Spleen (tissue), 11 donors: ENCODE measurements around the gene ACSL5. TPM values are rescaled to one million over a fixed set of nuclear protein-coding genes. Genes with fewer than 3 reads are reported as not detected.
"Not testable (repeated sequence)": the region's sequence is repeated elsewhere in the genome, so short reads cannot be mapped to it uniquely, and the experiment has no call there.

Experiments
- DNase-seq: peaks from one replicate; pipeline ENCODE4 v3.0.0-alpha.2; 2020
- H3K27ac ChIP-seq, 8 donors: fragments of 200-600 bp; sonication (generic) in 7 of 8; 1 replicate in 4 of 8; 2 replicates in 4 of 8; pipeline versions ENCODE4 v1.5.0 to v1.8.0; 2016 to 2021; ENCODE audit warnings: inconsistent platforms in 4 of 8, mild to moderate bottlenecking in 4 of 8, moderate library complexity in 1 of 8
- H3K27me3 ChIP-seq, 7 donors: fragments of 200-600 bp; sonication (generic) in 6 of 7; replicated peaks in 1 of 7; 1 replicate in 4 of 7; 2 replicates in 3 of 7; pipeline versions ENCODE4 v1.5.0 to v1.8.0; 2016 to 2021; ENCODE audit warnings: inconsistent platforms in 3 of 7, mild to moderate bottlenecking in 1 of 7
- H3K36me3 ChIP-seq, 6 donors: fragments of 200-600 bp; sonication (generic) in 5 of 6; 1 replicate in 4 of 6; 2 replicates in 2 of 6; pipeline versions ENCODE4 v1.5.0 to v1.8.0; 2016 to 2021; ENCODE audit warnings: inconsistent platforms in 2 of 6
- H3K4me1 ChIP-seq, 6 donors: fragments of 200-600 bp; sonication (generic) in 5 of 6; 1 replicate in 3 of 6; 2 replicates in 3 of 6; pipeline versions ENCODE4 v1.5.0 to v1.8.0; 2016 to 2021; ENCODE audit warnings: inconsistent platforms in 3 of 6
- H3K4me3 ChIP-seq, 8 donors: fragments of 200-600 bp; sonication (generic) in 7 of 8; 1 replicate in 4 of 8; 2 replicates in 4 of 8; pipeline versions ENCODE4 v1.5.0 to v1.8.0; 2016 to 2021; ENCODE audit warnings: inconsistent platforms in 4 of 8, mild to moderate bottlenecking in 4 of 8, moderate library complexity in 2 of 8
- H3K9me3 ChIP-seq, 8 donors: fragments of 200-600 bp; sonication (generic) in 7 of 8; 1 replicate in 4 of 8; 2 replicates in 4 of 8; pipeline versions ENCODE4 v1.5.0 to v1.8.0; 2016 to 2021; ENCODE audit warnings: inconsistent platforms in 4 of 8
- POLR2A ChIP-seq, 3 donors: fragments of 450-650 bp; IDR thresholded peaks; one replicate each; pipeline ENCODE4 v1.5.1; 2017; ENCODE audit warnings: antibody characterized with exemption in 3 of 3, mild to moderate bottlenecking in 1 of 3
- POLR2AphosphoS5 ChIP-seq, 3 donors: sonication (generic); formaldehyde crosslinking; IDR thresholded peaks; one replicate each; pipeline ENCODE4 v1.5.1; 2017; ENCODE audit warnings: antibody characterized with exemption in 3 of 3
- WGBS, 5 donors: extraction: QIAGEN DNeasy Blood & Tissue Kit in 3 of 5; methylation state at CpG; one replicate each; pipeline versions ENCODE4 v1.1.5 to v1.1.7; 2013 to 2018; 5-methylcytosine and 5-hydroxymethylcytosine counted together
- intact Hi-C: fragments of 100-400 bp; cut with DNase I; formaldehyde crosslinking; loops from one replicate; pipeline ENCODE4 v1.15.0; 2023; ENCODE audit warnings: low total_unique reads
- polyA plus RNA-seq, 3 donors: library from polyadenylated mRNA; stranded (reverse); fragments of 200-250 nt; gene quantifications; one replicate each; pipeline ENCODE4 v1.2.1, GENCODE V29; 2013
- total RNA-seq, 7 donors: library from RNA; depleted of rRNA in 3 of 7; stranded (reverse); fragments of >200 nt in 3 of 7; fragmentation: NEBNext Ultra II Directional in 4 of 7; extraction: Animal tissue kit (Norgen Biotek cat#: 25700) in 4 of 7; gene quantifications; one replicate each; pipeline versions ENCODE4 v1.1.0 to v1.2.1, GENCODE V29; 2016 to 2021
- TF ChIP-seq, protein P1 (sequence below), 11 experiments: fragments of 200-600 bp in 7 of 11; fragments of 450-650 bp in 4 of 11; sonication (generic) in 4 of 11; IDR thresholded peaks in 8 of 11; conservative IDR thresholded peaks in 3 of 11; 1 replicate in 7 of 11; 2 replicates in 4 of 11; pipeline versions ENCODE4 v1.4.0 to v1.8.0; 2016 to 2021; ENCODE audit warnings: antibody characterized with exemption in 11 of 11, inconsistent platforms in 4 of 11, mild to moderate bottlenecking in 1 of 11
- donor health status: healthy with polysubstance abuse.
- donor health status: DM: no; HTN: no; CAD: no; lungs with moderate emphysema.
- donor health status: DM: no; HTN: no; CAD: no.
- donor health status: Bipolar disorder and iron deficiency.
- donor health status: healthy.
- donor health status: DM: no; HTN: no; CAD: no.
- donor health status: DM: yes; HTN: yes; CAD: no.

ACSL5 gene
- total and polyA plus RNA-seq, 10 donors = 18.6 to 49.4 (median 42.8) TPM

DNA sequence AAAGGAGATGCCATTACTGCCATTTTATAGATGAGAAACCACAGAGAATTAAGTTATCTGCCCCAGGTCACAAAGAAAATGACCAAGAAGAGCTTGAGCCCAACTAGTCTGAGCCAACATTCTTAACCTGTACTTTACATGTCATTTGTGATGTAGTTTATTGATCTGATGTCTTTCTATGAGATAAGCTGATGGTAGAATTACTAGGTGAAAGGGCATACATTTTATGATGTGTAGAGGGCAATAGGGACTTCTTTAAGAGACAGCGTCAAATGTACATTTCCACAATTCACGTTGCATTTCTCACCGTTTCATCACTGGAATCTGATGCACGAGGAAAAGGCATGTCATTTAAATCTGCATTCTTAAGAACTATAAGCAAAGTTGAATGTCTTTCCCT lies 11.3 kb downstream of the ACSL5 start:
- H3K4me3 ChIP-seq = no peak overlapping the region
- H3K27me3 ChIP-seq = no peaks in the 10 kb centered on the region
- H3K27ac ChIP-seq = no peak overlapping the region
- 87 to 95% (median 91%) methylated on average over 4 of the region's 4 CpGs for WGBS, 5 donors
- H3K9me3 ChIP-seq = no peaks in the 10 kb centered on the region
- no peak for DNase-seq
- intact Hi-C loops = no loop called here
- peaks cover 0 to 34% (median 9%) of the 10 kb centered on the region in 6 donors for H3K36me3 ChIP-seq
- no peak for TF ChIP-seq POLR2A (IDR thresholded peaks at IDR 0.05)
- TF ChIP-seq, protein P1, sequence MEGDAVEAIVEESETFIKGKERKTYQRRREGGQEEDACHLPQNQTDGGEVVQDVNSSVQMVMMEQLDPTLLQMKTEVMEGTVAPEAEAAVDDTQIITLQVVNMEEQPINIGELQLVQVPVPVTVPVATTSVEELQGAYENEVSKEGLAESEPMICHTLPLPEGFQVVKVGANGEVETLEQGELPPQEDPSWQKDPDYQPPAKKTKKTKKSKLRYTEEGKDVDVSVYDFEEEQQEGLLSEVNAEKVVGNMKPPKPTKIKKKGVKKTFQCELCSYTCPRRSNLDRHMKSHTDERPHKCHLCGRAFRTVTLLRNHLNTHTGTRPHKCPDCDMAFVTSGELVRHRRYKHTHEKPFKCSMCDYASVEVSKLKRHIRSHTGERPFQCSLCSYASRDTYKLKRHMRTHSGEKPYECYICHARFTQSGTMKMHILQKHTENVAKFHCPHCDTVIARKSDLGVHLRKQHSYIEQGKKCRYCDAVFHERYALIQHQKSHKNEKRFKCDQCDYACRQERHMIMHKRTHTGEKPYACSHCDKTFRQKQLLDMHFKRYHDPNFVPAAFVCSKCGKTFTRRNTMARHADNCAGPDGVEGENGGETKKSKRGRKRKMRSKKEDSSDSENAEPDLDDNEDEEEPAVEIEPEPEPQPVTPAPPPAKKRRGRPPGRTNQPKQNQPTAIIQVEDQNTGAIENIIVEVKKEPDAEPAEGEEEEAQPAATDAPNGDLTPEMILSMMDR (IDR thresholded peaks at IDR 0.05 in 8 of 11, conservative IDR thresholded peaks at IDR 0.05 in 3 of 11) = no peak
- no peak for TF ChIP-seq POLR2AphosphoS5 (IDR thresholded peaks at IDR 0.05)
- H3K4me1 ChIP-seq = peaks cover 8 to 62% (median 18%) of the 10 kb centered on the region in 6 donors

DNA sequence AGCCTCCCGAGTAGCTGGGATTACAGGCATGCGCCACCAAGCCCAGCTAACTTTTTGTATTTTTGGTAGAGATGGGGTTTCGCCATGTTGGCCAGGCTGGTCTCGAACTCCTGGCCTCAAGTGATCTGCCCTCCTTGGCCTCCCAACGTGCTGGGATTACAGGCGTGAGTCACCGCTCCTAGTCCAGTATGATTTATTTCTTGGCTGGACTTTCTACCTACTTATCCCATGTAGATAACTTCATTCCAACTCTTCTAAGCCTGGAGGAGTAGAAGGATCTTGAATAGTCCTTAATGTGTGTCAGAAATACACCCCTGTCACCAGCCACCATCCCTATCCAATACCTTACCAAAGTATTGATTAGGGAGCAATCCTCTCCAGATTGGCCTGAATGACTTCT lies 14.1 kb downstream of the ACSL5 start:
- intact Hi-C loops, H3K36me3 ChIP-seq, H3K27me3 ChIP-seq, H3K4me3 ChIP-seq, DNase-seq, H3K9me3 ChIP-seq: not testable (repeated sequence)
- 93 to 98% (median 95%) methylated on average over 7 of the region's 7 CpGs for WGBS, 5 donors
- H3K27ac ChIP-seq = peak overlapping the region in 2 of 8 donors; percentile 75 to 76
- H3K4me1 ChIP-seq = peaks cover 8 to 50% (median 15%) of the 10 kb centered on the region in 6 donors

DNA sequence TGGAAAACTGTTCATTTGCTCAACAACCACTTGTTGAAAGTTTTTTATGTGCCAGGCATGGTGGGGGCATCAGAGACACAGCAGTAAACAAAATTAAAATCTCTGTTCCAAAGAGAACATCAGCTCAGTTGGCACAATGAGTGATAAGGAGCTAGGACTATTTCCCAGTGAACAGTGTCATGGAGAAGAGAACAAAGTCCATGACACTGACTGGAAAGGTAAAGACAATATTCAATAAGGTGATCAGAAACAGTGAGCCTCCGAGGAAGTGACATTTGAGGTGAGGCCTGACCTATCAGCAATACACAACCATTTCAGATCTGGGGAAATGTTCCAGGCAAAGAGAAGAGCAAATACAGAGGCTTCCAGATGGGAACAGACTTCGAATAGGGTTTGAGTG lies 14.6 kb downstream of the ACSL5 start:
- peaks cover 8 to 46% (median 15%) of the 10 kb centered on the region in 6 donors for H3K4me1 ChIP-seq
- no peak for DNase-seq
- H3K4me3 ChIP-seq = no peak overlapping the region
- 50 to 95% (median 88%) methylated on average over 2 of the region's 2 CpGs for WGBS, 5 donors
- H3K27me3 ChIP-seq = no peaks in the 10 kb centered on the region
- peak overlapping the region in 7 of 8 donors; percentile 24 to 76 (median 58) for H3K27ac ChIP-seq
- TF ChIP-seq, protein P1 (IDR thresholded peaks at IDR 0.05 in 8 of 11, conservative IDR thresholded peaks at IDR 0.05 in 3 of 11) = no peak
- intact Hi-C loops = no loop called here
- H3K9me3 ChIP-seq = no peaks in the 10 kb centered on the region
- H3K36me3 ChIP-seq = peaks cover 0 to 3% (median 0%) of the 10 kb centered on the region in 6 donors

DNA sequence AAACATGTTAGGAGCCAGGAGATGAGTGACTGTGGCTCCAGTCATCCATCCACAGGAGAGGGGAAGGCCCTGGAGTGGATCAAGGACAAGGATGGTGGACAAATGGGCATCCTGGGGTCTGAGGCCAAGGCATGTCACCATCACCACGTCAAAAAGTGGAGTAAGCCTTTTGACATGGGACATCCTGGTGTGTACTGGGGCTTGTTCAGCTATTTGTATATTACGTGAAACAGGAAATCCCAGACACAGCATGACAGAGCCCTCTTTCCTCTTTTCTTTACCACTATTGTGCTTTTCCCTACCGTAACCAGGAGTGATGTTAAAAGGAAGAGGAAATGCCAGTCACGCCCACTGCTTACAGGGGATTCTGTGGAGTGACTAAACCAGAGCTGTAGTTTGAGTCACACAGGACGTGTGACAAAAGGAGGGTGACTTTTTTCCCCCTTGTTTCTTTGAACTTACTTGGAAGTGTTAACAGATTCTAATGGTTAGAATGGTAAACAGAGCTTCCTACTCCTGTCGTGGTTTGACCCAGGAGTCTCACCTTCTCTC lies 15.4 kb downstream of the ACSL5 start:
- Histone ChIP-seq H3K36me3 (peaks cover 0 to 4% (median 0%) of the 10 kb centered on the region in 6 donors), H3K4me1 (peaks cover 8 to 38% (median 15%) of the 10 kb centered on the region in 6 donors), H3K27me3 (no peaks in the 10 kb centered on the region), H3K27ac (peak overlapping the region; percentile 51 to 76 (median 64)), H3K4me3 (no peak overlapping the region), H3K9me3 (no peaks in the 10 kb centered on the region)
- DNase-seq = no peak
- TF ChIP-seq, protein P1 (IDR thresholded peaks at IDR 0.05 in 8 of 11, conservative IDR thresholded peaks at IDR 0.05 in 3 of 11) = no peak
- TF ChIP-seq POLR2A (IDR thresholded peaks at IDR 0.05) (no peak), POLR2AphosphoS5 (IDR thresholded peaks at IDR 0.05) (no peak)
- 6 to 19% (median 12%) methylated on average over 6 of the region's 6 CpGs for WGBS, 5 donors
- intact Hi-C loops = no loop called here
